Stimulated activated CD8-positive, alpha-beta memory T cell treated with anti-CD3 and anti-CD28 coated beads, Interleukin-15, amount 100 ng/mL, for 1 hour (primary cell): ENCODE data around the gene F11R.
"Not testable (repeated sequence)": the region's sequence is repeated elsewhere in the genome, so short reads cannot be mapped to it uniquely, and the experiment has no call there.

Experiments used
- DNase-seq: peaks from one replicate; pipeline ENCODE4 v3.0.0-alpha.2; 2020; ENCODE audit warnings: low read depth

The F11R gene

GRCh38 chr1:161013131-161013487 lies 7.8 kb downstream of the F11R start:
- no peak for DNase-seq

- DNase-seq, result no peak
Observed at GRCh38 chr1:161012420-161012819, 8.5 kb downstream of the F11R start.

- no peak for DNase-seq
Observed at GRCh38 chr1:161009602-161010211, 11.2 kb downstream of the F11R start.

- DNase-seq, result no peak
Observed at GRCh38 chr1:161008869-161009510, 12.0 kb downstream of the F11R start.

- no peak for DNase-seq
Observed at GRCh38 chr1:161007369-161007768, 13.6 kb downstream of the F11R start.

GRCh38 chr1:161006563-161006962 lies 14.4 kb downstream of the F11R start:
- no peak for DNase-seq

- DNase-seq, result no peak
Observed at GRCh38 chr1:161001525-161001924, 19.4 kb downstream of the F11R start.

GRCh38 chr1:161000736-161001480 lies 20.0 kb downstream of the F11R start:
- DNase-seq, result no peak

- DNase-seq, result no peak
Observed at GRCh38 chr1:160999376-160999775, 21.6 kb downstream of the F11R start.

GRCh38 chr1:160997323-160998038 lies 23.5 kb downstream of the F11R start:
- no peak for DNase-seq

- DNase-seq, result no peak
Observed at GRCh38 chr1:160996178-160996577, 24.8 kb downstream of the F11R start.

- DNase-seq, result no peak
Observed at GRCh38 chr1:160993544-160994193, 27.3 kb downstream of the F11R start.

- DNase-seq, result not testable (repeated sequence)
Observed at GRCh38 chr1:160992036-160992435, 28.9 kb downstream of the F11R start.

GRCh38 chr1:160987359-160988050 lies 33.4 kb downstream of the F11R start:
- no peak for DNase-seq

- no peak for DNase-seq
Observed at GRCh38 chr1:160985723-160986122, 35.2 kb downstream of the F11R start.

- DNase-seq, result no peak
Observed at GRCh38 chr1:160981584-160982411, 39.2 kb downstream of the F11R start.

GRCh38 chr1:160979286-160979685 lies 41.7 kb downstream of the F11R start:
- DNase-seq, result no peak

- DNase-seq, result no peak
Observed at GRCh38 chr1:160978510-160978927, 42.4 kb downstream of the F11R start.

GRCh38 chr1:160975026-160975425 lies 45.9 kb downstream of the F11R start:
- DNase-seq, result no peak

GRCh38 chr1:160973491-160973890 lies 47.5 kb downstream of the F11R start:
- DNase-seq, result no peak

GRCh38 chr1:160972939-160973338 lies 48.0 kb downstream of the F11R start:
- no peak for DNase-seq
